SK-N-SH (cell line): ENCODE results near the gene MAP2K2. TPM values are rescaled to one million over a fixed set of nuclear protein-coding genes. Genes with fewer than 3 reads are reported as not detected.

Experiments
- CTCF ChIA-PET: fragments of 300-600, 350-600 bp; formaldehyde crosslinking; extraction: SDS; loops from one replicate; lab custom pipeline; 2021; lab: Yijun Ruan, JAX
- POLR2A ChIA-PET: fragments of 350-600 bp; sonication (Branson Sonifier 250); formaldehyde crosslinking; extraction: SDS; loops from one replicate; lab custom pipeline; 2020; ENCODE audit warnings: antibody characterized with exemption, inconsistent platforms; lab: Yijun Ruan, JAX
- DNase-seq: peaks from one replicate; pipeline ENCODE4 v3.0.0; 2012
- H2AFZ ChIP-seq: fragments of 200-600 bp; sonication (generic); 2 replicates; pipeline ENCODE4 v1.8.1; 2016; ENCODE audit warnings: antibody characterized with exemption, mild to moderate bottlenecking, low read depth
- H3F3A ChIP-seq: fragments of 200-600 bp; sonication (generic); replicated peaks from 2 replicates; pipeline ENCODE3; 2016; ENCODE audit warnings: antibody characterized with exemption, mild to moderate bottlenecking; ENCODE audit not compliant: insufficient read depth
- H3K27ac ChIP-seq, 2 experiments: fragments of 200-500 bp in 1 of 2; fragments of 200-600 bp in 1 of 2; sonication (Bioruptor generic) in 1 of 2; sonication (generic), shearing (Covaris generic) in 1 of 2; 2 replicates each; pipeline versions ENCODE4 v1.5.1 to v1.6.1; 2014 to 2016; ENCODE audit warnings: low read depth in 2 of 2, inconsistent platforms in 1 of 2, low read length in 1 of 2, mild to moderate bottlenecking in 1 of 2, mixed read lengths in 1 of 2
- H3K27me3 ChIP-seq: fragments of 200-600 bp; sonication (generic), shearing (Covaris generic); 2 replicates; pipeline ENCODE4 v1.6.1; 2016; ENCODE audit warnings: mixed run types; ENCODE audit not compliant: insufficient read depth
- H3K36me3 ChIP-seq, 2 experiments: fragments of 200-500 bp in 1 of 2; fragments of 200-600 bp in 1 of 2; sonication (Bioruptor generic) in 1 of 2; sonication (generic) in 1 of 2; replicated peaks in 1 of 2; 2 replicates each; pipeline versions ENCODE3 to v1.5.1; 2014 to 2016; ENCODE audit warnings: low read length in 1 of 2, mild to moderate bottlenecking in 1 of 2; ENCODE audit not compliant: insufficient read depth in 2 of 2, control insufficient read depth in 1 of 2
- H3K4me1 ChIP-seq, 2 experiments: fragments of 200-500 bp in 1 of 2; fragments of 200-600 bp in 1 of 2; sonication (Bioruptor generic) in 1 of 2; sonication (generic), shearing (Covaris generic) in 1 of 2; 2 replicates each; pipeline versions ENCODE4 v1.5.1 to v1.6.1; 2014 to 2016; ENCODE audit warnings: low read depth in 1 of 2, low read length in 1 of 2, mixed run types in 1 of 2; ENCODE audit not compliant: insufficient read depth in 2 of 2, control insufficient read depth in 1 of 2
- H3K4me2 ChIP-seq: fragments of 200-600 bp; sonication (generic), shearing (Covaris generic); 2 replicates; pipeline ENCODE4 v1.6.1; 2017; ENCODE audit warnings: mixed run types
- H3K4me3 ChIP-seq, 2 experiments: fragments of 200-500 bp in 1 of 2; fragments of 200-600 bp in 1 of 2; sonication (Bioruptor generic) in 1 of 2; sonication (generic), shearing (Covaris generic) in 1 of 2; 2 replicates each; pipeline versions ENCODE4 v1.5.1 to v1.8.1; 2014 to 2016; ENCODE audit warnings: low read depth in 2 of 2, inconsistent platforms in 1 of 2, low read length in 1 of 2, mild to moderate bottlenecking in 1 of 2, mixed read lengths in 1 of 2, moderate library complexity in 1 of 2
- H3K79me2 ChIP-seq: fragments of 200-600 bp; sonication (generic); 2 replicates; pipeline ENCODE4 v1.8.1; 2017; ENCODE audit warnings: mild to moderate bottlenecking; ENCODE audit not compliant: insufficient read depth
- H3K9ac ChIP-seq: fragments of 200-600 bp; sonication (generic); 2 replicates; pipeline ENCODE4 v1.6.1; 2017; ENCODE audit warnings: mixed run types
- H3K9me2 ChIP-seq: fragments of 200-600 bp; sonication (generic); 2 replicates; pipeline ENCODE4 v1.6.1; 2017; ENCODE audit warnings: mixed run types
- H3K9me3 ChIP-seq: fragments of 200-600 bp; sonication (generic); 2 replicates; pipeline ENCODE4 v1.6.1; 2017; ENCODE audit warnings: mixed run types, mild to moderate bottlenecking, moderate library complexity
- H4K20me1 ChIP-seq: fragments of 200-600 bp; sonication (generic); 2 replicates; pipeline ENCODE4 v1.6.1; 2017; ENCODE audit warnings: mild to moderate bottlenecking, mixed run types; ENCODE audit not compliant: insufficient read depth
- CTCF ChIP-seq: fragments of 200-600 bp; sonication (generic); IDR thresholded peaks from 2 replicates; pipeline ENCODE4 v1.6.1; 2017; ENCODE audit warnings: antibody characterized with exemption, mild to moderate bottlenecking, moderate library complexity
- EP300 ChIP-seq, 2 experiments: IDR thresholded peaks; 2 replicates each; pipeline versions ENCODE4 v1.4.0 to v1.6.1; 2012; ENCODE audit warnings: borderline replicate concordance in 1 of 2, low read depth in 1 of 2, low read length in 1 of 2
- EZH2phosphoT487 ChIP-seq: fragments of 200-600 bp; sonication (generic); IDR thresholded peaks from 2 replicates; pipeline ENCODE4 v1.6.1; 2017; ENCODE audit warnings: low read depth, mixed run types, mild to moderate bottlenecking, antibody characterized with exemption, moderate library complexity, borderline replicate concordance
- FOSL2 ChIP-seq: IDR thresholded peaks from 2 replicates; pipeline ENCODE4 v1.4.0; 2012; ENCODE audit warnings: low read depth, mild to moderate bottlenecking, moderate library complexity, borderline replicate concordance
- FOXJ3 ChIP-seq: sonication (generic); formaldehyde crosslinking; IDR thresholded peaks from 2 replicates; pipeline ENCODE4 v1.5.1; 2020; ENCODE audit warnings: mild to moderate bottlenecking, missing genetic modification reagents
- IRF3 ChIP-seq: fragments of 150-350 bp; IDR thresholded peaks from 2 replicates; pipeline ENCODE4 v1.6.1; 2016; ENCODE audit warnings: mild to moderate bottlenecking, low read depth, low read length
- MAX ChIP-seq: IDR thresholded peaks from 2 replicates; pipeline ENCODE4 v1.4.0; 2012; ENCODE audit warnings: low read depth
- MXI1 ChIP-seq: IDR thresholded peaks from 2 replicates; pipeline ENCODE4 v1.6.1; 2012; ENCODE audit warnings: mild to moderate bottlenecking, low read depth, low read length, improper control_type of control experiment
- PBX3 ChIP-seq: IDR thresholded peaks from 2 replicates; pipeline ENCODE4; 2012
- REST ChIP-seq: IDR thresholded peaks from 2 replicates; pipeline ENCODE4 v1.6.1; 2012; ENCODE audit warnings: mild to moderate bottlenecking, low read depth, low read length, moderate library complexity
- RXRA ChIP-seq: IDR thresholded peaks from 2 replicates; pipeline ENCODE4 v1.4.0; 2012; ENCODE audit warnings: low read depth, mild to moderate bottlenecking, borderline replicate concordance
- SMC3 ChIP-seq: IDR thresholded peaks from 2 replicates; pipeline ENCODE4 v1.6.1; 2012; ENCODE audit warnings: low read depth, low read length, improper control_type of control experiment
- TCF12 ChIP-seq: IDR thresholded peaks from 2 replicates; pipeline ENCODE4 v1.4.0; 2012
- TEAD4 ChIP-seq: IDR thresholded peaks from 2 replicates; pipeline ENCODE4 v1.4.0; 2012; ENCODE audit warnings: mild to moderate bottlenecking, borderline replicate concordance; ENCODE audit not compliant: insufficient read depth
- WGBS: methylation state at CpG from one replicate; pipeline ENCODE4 v1.1.6; 2017; ENCODE audit warnings: low lambda C conversion rate; 5-methylcytosine and 5-hydroxymethylcytosine counted together
- polyA plus RNA-seq, 3 experiments: library from polyadenylated mRNA; depleted of rRNA; stranded (reverse); fragments of >200 nt; gene quantifications; 2 replicates each; pipeline ENCODE4 v1.2.3, GENCODE V29; 2012

MAP2K2 gene
- polyA plus RNA-seq, 1 of the 3 experiments (the other 2 are of a cell fraction), result 114 TPM

GRCh38 chr19:4054441-4055208 lies 69.3 kb downstream of the MAP2K2 start:
- no peaks in the 10 kb centered on the region for H3K9me3 ChIP-seq
- peaks cover 98% of the 10 kb centered on the region for H4K20me1 ChIP-seq
- no peak overlapping the region for H3K9ac ChIP-seq
- CTCF ChIA-PET, result no interaction called here
- no peak overlapping the region for H3K27ac ChIP-seq
- WGBS, result 96% methylated on average over 62 of the region's 91 CpGs
- H2AFZ ChIP-seq, result no peak overlapping the region
- H3K9me2 ChIP-seq, result no peaks in the 10 kb centered on the region
- H3K4me2 ChIP-seq, result no peak overlapping the region
- no peak overlapping the region for H3K4me3 ChIP-seq
- peaks cover 13 to 29% of the 10 kb centered on the region in 2 experiments for H3K36me3 ChIP-seq
- H3K79me2 ChIP-seq, result peaks cover 100% of the 10 kb centered on the region
- peaks cover 19% of the 10 kb centered on the region for H3F3A ChIP-seq
- peaks cover 0 to 6% of the 10 kb centered on the region in 2 experiments; a peak in 2 of 4 replicates for H3K4me1 ChIP-seq
- TF ChIP-seq EP300 (IDR thresholded peaks at IDR 0.05; ENCODE audit: borderline replicate concordance in 1 of 2, low read depth in 1 of 2, low read length in 1 of 2) (no peak), MAX (no peak)
- no peak for DNase-seq
- POLR2A ChIA-PET, result no interaction called here
- H3K27me3 ChIP-seq, result no peaks in the 10 kb centered on the region

GRCh38 chr19:4053423-4054324 lies 70.2 kb downstream of the MAP2K2 start:
- peaks cover 97% of the 10 kb centered on the region for H4K20me1 ChIP-seq
- no peaks in the 10 kb centered on the region for H3K9me3 ChIP-seq
- H3K79me2 ChIP-seq, result peaks cover 98% of the 10 kb centered on the region
- peaks cover 0 to 3% of the 10 kb centered on the region in 2 experiments; a peak in 2 of 4 replicates for H3K4me1 ChIP-seq
- 96% methylated on average over 63 of the region's 82 CpGs for WGBS
- POLR2A ChIA-PET, result no interaction called here
- H3F3A ChIP-seq, result peaks cover 16% of the 10 kb centered on the region
- H3K4me2 ChIP-seq, result no peak overlapping the region
- H3K9me2 ChIP-seq, result no peaks in the 10 kb centered on the region
- H3K4me3 ChIP-seq, result no peak overlapping the region
- H2AFZ ChIP-seq, result no peak overlapping the region
- H3K27me3 ChIP-seq, result no peaks in the 10 kb centered on the region
- CTCF ChIA-PET, result no interaction called here
- peaks cover 13 to 33% of the 10 kb centered on the region in 2 experiments for H3K36me3 ChIP-seq
- no peak for DNase-seq
- no peak overlapping the region for H3K27ac ChIP-seq
- H3K9ac ChIP-seq, result no peak overlapping the region
- TF ChIP-seq SMC3 (no peak), EP300 (IDR thresholded peaks at IDR 0.05; ENCODE audit: borderline replicate concordance in 1 of 2, low read depth in 1 of 2, low read length in 1 of 2) (no peak), TCF12 (no peak), RXRA (no peak), TEAD4 (no peak), CTCF (no peak), PBX3 (no peak), FOSL2 (no peak), FOXJ3 (CRISPR knock-in tag) (no peak), MAX (no peak), MXI1 (no peak), REST (no peak), EZH2phosphoT487 (no peak), IRF3 (no peak)
